T-helper 1 cell treated with Interleukin-12 subunit alpha and Interleukin-12 subunit beta and Interleukin-4 antibody, amounts not matched to agents 30 μg/mL and 1 μg/mL, for 36 hours (primary cell): ENCODE data around the gene PRICKLE4.
"Not testable (repeated sequence)": the region's sequence is repeated elsewhere in the genome, so short reads cannot be mapped to it uniquely, and the experiment has no call there.

Source experiments
- H3K27ac Mint-ChIP-seq: one replicate; pipeline ENCODE4 v1.8.0; 2021; ENCODE audit warnings: mild to moderate bottlenecking, mixed read lengths
- H3K27me3 Mint-ChIP-seq: one replicate; pipeline ENCODE4 v1.8.0; 2021; ENCODE audit warnings: low read depth, mixed read lengths
- H3K36me3 Mint-ChIP-seq: one replicate; pipeline ENCODE4 v1.8.0; 2021; ENCODE audit warnings: low read depth, mixed read lengths
- H3K4me1 Mint-ChIP-seq: one replicate; pipeline ENCODE4 v1.8.0; 2021; ENCODE audit warnings: low read depth, mixed read lengths
- H3K4me3 Mint-ChIP-seq: one replicate; pipeline ENCODE4 v1.8.0; 2021; ENCODE audit warnings: mild to moderate bottlenecking, moderate library complexity, mixed read lengths
- H3K9me3 Mint-ChIP-seq: one replicate; pipeline ENCODE4 v1.8.0; 2021; ENCODE audit warnings: mixed read lengths

Gene PRICKLE4

DNA sequence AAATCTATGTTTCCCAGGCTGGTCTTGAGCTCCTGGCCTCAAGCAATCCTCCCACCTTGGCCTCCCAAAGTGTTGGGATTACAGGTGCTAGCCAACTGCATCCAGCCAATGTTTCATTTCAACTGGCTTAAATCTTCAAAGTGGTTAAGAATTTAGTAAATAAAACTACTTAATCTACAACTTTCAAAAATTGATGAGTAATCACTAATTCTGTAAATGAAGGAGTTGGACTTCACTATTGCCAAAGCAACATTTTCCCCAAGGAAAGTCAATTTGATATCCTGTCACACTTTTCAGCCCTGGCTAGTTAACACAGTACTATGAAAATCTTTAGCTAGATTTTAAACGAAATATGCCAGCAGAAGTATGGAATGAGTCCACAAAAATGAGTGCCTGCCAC is 10.7 kb downstream of the PRICKLE4 start:
- no peak overlapping the region for H3K4me3 Mint-ChIP-seq
- no peaks in the 10 kb centered on the region for H3K9me3 Mint-ChIP-seq
- no peak overlapping the region for H3K27ac Mint-ChIP-seq
- H3K36me3 Mint-ChIP-seq: peaks cover 21% of the 10 kb centered on the region
- H3K27me3 Mint-ChIP-seq: no peaks in the 10 kb centered on the region
- H3K4me1 Mint-ChIP-seq: peaks cover 10% of the 10 kb centered on the region

DNA sequence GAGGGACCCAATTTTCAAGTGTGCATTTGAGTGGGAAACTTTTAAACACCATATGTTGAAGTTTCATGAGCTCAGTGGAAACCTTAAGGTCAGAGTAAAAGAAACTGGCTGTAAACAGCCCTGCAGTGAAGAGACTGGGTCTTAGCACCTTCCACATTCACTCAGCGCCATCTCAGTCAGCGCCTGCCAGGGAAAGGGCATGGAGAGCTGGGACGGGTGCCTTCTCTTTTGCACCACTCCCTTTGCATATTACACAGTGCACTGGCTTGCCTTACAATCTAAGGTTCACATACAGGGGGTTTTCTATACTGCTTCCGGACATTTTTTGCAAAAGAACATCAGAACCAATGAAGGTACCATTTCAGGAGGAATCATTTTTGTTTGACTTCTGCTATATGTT is 11.4 kb downstream of the PRICKLE4 start:
- Mint-ChIP-seq H3K27ac (no peak overlapping the region), H3K27me3 (no peaks in the 10 kb centered on the region)

DNA sequence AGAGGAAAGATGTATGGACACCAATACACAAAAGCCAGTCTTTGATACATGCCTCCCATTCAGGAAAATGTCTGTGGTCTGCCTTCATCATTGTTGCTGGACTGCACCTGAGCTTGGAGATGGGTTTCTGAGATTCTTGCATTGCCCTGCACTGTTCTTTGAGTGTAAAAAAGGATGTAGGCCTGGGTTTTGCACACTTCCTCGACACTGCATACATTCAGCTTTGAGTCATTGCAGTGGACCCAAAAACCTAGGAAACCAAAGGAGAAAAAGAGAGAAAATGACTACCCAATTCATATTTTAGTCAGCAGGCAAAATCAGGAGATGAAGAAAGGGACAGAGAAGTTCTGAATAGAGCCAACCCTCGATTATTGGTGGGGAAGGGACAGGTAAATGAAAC is 15.9 kb downstream of the PRICKLE4 start:
- Mint-ChIP-seq H3K9me3 (no peaks in the 10 kb centered on the region), H3K27ac (no peak overlapping the region), H3K4me3 (no peak overlapping the region), H3K27me3 (no peaks in the 10 kb centered on the region), H3K4me1 (peaks cover 2% of the 10 kb centered on the region), H3K36me3 (peaks cover 11% of the 10 kb centered on the region)

More for the DNA sequence above, 11.4 kb downstream of the PRICKLE4 start:
- H3K9me3 Mint-ChIP-seq: no peaks in the 10 kb centered on the region
- no peak overlapping the region for H3K4me3 Mint-ChIP-seq
- H3K36me3 Mint-ChIP-seq: peaks cover 21% of the 10 kb centered on the region
- peaks cover 12% of the 10 kb centered on the region for H3K4me1 Mint-ChIP-seq

DNA sequence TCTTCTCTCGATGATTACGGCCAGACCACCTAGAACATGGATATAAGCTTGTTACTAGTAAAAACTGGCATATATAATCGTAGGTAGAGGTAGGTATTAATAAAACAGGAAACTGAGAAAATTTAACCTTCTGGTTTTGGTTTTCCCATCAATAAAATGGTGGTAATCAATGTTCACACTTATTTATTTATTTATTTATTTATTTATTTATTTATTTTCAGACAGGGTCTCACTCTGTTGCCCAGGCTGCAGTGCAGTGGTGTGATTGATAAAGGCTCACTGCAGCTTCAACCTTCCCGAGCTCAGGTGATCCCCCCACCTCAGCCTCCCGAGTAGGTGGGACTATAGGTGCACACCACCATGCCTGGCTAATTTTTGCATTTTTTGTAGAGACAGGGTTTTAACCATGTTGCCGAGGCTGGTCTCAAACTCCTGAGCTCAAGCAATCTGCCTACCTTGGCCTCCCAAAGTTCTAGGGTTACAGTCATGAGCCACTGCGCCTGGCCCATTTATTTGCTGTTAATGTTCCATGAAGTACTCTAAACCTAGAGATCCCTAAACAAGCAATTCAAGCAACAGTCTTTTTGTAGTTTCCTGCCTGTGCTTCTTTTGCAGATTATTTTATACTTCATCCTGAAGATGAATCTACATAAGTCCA is 18.4 kb downstream of the PRICKLE4 start:
- peaks cover 2% of the 10 kb centered on the region for H3K4me1 Mint-ChIP-seq
- no peak overlapping the region for H3K27ac Mint-ChIP-seq
- H3K36me3 Mint-ChIP-seq: peaks cover 3% of the 10 kb centered on the region
- H3K9me3 Mint-ChIP-seq: no peaks in the 10 kb centered on the region
- H3K27me3 Mint-ChIP-seq: no peaks in the 10 kb centered on the region
- no peak overlapping the region for H3K4me3 Mint-ChIP-seq

DNA sequence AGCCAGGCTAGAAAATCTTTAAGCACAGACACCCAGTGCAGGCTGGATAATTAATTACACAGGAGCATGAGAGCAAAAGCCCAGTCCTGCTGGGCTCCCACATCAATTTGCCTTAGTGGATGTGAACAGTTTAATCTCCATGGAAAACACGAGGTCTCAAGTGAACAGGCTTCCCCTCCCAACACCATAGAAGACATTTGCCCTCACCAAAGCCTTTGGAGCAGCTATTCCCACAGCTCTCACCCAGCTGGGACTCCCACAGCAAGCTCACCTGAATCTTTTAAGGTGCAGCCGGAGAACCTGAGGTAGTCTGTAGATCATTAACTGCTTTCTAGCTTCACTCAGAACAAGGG is 19.0 kb downstream of the PRICKLE4 start:
- Mint-ChIP-seq H3K4me1 (peaks cover 2% of the 10 kb centered on the region), H3K27me3 (no peaks in the 10 kb centered on the region), H3K9me3 (no peaks in the 10 kb centered on the region), H3K4me3 (no peak overlapping the region), H3K36me3 (peaks cover 3% of the 10 kb centered on the region), H3K27ac (no peak overlapping the region)

DNA sequence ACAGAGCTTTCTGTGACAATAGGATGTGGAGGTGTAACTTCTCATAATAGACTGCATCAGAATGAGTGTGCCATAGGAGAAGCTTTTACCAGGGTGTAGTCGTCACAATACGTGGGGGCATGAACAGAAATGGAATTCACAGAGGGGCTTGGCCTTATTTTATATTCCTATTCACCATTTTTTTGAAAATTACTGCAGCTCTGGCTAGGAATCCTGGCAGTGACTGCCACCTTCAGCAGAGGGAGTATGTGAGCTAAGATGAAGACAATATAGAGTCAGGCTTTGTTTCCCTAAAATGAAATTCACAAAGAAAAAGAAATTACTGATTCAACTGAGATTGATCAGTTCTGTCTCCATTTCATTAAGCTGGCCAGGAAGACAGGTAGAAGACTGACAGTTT is 20.8 kb downstream of the PRICKLE4 start:
- no peak overlapping the region for H3K4me3 Mint-ChIP-seq
- H3K27ac Mint-ChIP-seq: no peak overlapping the region
- peaks cover 2% of the 10 kb centered on the region for H3K4me1 Mint-ChIP-seq
- H3K27me3 Mint-ChIP-seq: no peaks in the 10 kb centered on the region
- peaks cover 3% of the 10 kb centered on the region for H3K36me3 Mint-ChIP-seq
- no peaks in the 10 kb centered on the region for H3K9me3 Mint-ChIP-seq

DNA sequence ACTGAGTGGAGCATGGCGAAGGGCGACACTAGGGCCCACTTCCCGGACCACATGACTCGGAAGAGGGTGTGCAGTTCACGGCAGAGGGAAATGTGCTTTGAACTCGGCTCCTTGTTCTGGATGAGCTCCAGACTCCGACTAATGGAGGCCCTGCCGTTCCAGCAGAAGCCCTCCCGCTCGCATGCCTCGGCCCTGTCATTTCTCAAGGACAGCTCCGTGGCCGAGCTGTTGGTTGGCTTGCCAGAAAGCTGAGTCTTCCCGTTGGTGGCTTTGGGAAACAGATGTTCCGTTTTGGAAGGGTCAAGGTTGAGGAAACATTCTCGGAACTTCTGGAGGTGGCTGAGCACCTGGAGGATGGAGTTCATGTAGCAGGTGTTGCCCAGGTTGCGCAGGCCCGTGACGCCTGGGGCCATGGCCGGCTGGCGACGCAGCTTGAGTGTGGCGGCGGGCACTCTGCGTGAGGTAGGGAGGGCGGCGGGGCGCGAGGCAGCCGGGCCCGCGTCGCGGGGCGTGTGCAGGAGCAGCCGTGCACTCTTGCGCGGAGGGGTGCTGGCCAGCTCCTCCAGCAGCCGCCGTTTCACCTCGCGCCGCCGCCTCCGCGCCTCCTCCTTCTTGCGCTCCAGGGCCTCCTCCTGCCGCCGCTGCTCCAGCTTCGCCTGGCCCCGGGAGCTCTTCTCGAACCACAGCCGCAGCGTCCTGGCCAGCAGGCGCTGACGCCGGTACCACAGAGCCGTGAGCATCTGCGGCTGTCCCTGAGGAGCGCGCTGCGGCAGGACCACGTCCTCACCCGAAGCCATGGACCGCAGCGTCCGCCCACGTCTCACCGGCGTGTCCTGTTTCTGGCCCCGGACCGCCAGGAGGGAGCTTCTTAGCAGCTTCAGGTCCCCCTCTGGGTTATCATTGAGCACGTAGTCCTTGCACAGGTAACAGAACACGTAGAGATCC is 25.5 kb downstream of the PRICKLE4 start:
- Mint-ChIP-seq H3K36me3 (no peaks in the 10 kb centered on the region), H3K27ac (no peak overlapping the region)

DNA sequence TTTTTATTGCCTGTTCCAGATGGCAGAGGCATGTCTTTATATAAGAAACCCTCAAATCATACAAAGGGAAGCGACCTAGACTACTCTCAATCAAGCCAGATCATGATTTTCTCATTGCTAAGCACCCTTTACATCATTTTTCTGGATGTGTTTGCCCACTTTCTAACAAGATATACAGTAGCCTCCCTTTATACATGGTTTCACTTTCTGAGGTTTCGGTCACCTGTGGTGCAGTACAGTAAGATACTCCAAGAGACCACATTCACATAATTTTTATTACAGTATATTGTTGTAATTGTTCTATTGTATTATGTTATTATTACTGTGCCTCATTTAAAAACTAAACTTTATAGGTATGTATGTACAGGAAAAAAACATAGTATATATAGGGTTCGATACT is 30.5 kb downstream of the PRICKLE4 start:
- Mint-ChIP-seq H3K27ac (no peak overlapping the region), H3K9me3 (no peaks in the 10 kb centered on the region), H3K4me1 (peaks cover 2% of the 10 kb centered on the region), H3K36me3 (no peaks in the 10 kb centered on the region), H3K4me3 (no peak overlapping the region), H3K27me3 (no peaks in the 10 kb centered on the region)

More for the DNA sequence above, 25.5 kb downstream of the PRICKLE4 start:
- Mint-ChIP-seq H3K27me3 (no peaks in the 10 kb centered on the region), H3K4me1 (no peaks in the 10 kb centered on the region), H3K9me3 (no peaks in the 10 kb centered on the region), H3K4me3 (no peak overlapping the region)

DNA sequence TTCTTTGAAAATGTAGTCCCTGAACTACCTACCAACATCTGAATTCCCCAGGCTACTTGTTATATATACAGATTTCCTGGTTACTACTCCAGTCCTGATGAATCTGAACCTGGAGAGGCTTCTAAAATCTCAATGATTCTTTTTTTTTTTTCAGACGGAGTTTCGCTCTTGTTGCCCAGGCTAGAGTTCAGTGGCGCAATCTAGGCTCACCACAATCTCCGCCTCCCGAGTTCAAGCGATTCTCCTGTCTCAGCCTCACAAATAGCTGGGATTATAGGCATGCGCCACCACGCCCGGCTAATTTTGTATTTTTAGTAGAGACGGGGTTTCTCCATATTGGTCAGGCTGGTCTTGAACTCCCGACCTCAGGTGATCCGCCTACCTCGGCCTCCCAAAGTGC is 31.4 kb downstream of the PRICKLE4 start:
- not testable (repeated sequence) for H3K27ac Mint-ChIP-seq, H3K36me3 Mint-ChIP-seq, H3K9me3 Mint-ChIP-seq, H3K27me3 Mint-ChIP-seq, H3K4me1 Mint-ChIP-seq, H3K4me3 Mint-ChIP-seq

DNA sequence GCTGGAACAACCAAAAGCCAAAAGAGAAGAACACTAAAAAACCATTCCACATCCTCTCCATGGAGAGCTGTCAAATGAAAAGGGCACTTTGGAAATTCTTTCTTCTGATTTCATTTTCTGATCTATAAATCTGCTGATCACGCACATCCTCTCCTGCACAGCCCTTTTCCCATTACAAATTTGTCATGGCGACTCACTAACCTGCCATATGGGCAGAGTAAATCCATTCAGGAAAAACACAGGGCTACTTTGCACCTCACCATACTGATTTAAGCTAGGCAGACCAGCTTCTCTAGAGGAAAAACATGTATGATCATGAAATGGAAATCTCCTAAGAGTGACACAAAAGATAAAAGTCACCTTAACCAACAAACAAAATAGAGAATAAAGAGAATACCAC is 32.9 kb downstream of the PRICKLE4 start:
- H3K27me3 Mint-ChIP-seq: no peaks in the 10 kb centered on the region
- peaks cover 4% of the 10 kb centered on the region for H3K4me1 Mint-ChIP-seq
- no peaks in the 10 kb centered on the region for H3K36me3 Mint-ChIP-seq
- H3K4me3 Mint-ChIP-seq: no peak overlapping the region
- H3K9me3 Mint-ChIP-seq: no peaks in the 10 kb centered on the region
- H3K27ac Mint-ChIP-seq: no peak overlapping the region

DNA sequence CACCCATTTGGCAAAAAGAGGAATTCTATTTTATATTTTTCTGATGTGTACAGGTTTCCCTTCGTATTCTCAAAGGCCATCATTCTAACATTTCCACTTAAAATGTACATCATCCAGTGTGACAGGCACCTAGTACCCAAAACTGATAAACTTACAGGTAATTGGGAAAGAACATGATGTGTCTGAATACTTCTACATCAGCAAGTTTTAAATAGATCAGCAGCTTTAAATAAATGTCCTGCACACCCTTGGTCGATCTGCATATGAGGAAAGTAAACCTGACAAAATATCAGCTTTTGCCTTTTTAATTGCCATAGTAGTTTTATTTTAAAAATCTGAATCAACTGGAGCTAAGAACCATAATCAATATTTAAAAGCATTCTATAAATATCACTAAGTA is 33.4 kb downstream of the PRICKLE4 start:
- no peak overlapping the region for H3K27ac Mint-ChIP-seq

DNA sequence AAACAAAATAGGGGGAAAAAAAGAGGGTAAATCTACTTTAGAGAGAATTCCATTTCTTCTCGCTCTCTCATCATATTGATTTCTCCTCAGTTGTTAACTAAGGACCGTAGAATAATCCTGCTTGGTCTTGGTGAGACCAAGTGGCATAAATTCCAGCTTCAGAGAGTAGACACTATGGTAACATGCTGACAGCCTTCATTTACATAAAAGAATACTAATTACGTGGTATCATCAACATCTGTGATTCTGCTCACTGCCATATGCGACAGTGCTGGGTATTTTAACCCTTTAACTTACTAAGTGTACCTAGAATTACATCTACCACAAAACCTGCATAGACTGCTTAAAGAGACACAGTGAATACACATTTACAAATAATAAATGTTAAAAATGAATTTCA is 34.0 kb downstream of the PRICKLE4 start:
- Mint-ChIP-seq H3K4me1 (peaks cover 4% of the 10 kb centered on the region), H3K27me3 (no peaks in the 10 kb centered on the region), H3K9me3 (no peaks in the 10 kb centered on the region), H3K4me3 (no peak overlapping the region), H3K36me3 (no peaks in the 10 kb centered on the region), H3K27ac (no peak overlapping the region)

More for the DNA sequence above, 33.4 kb downstream of the PRICKLE4 start:
- H3K27me3 Mint-ChIP-seq: no peaks in the 10 kb centered on the region
- H3K36me3 Mint-ChIP-seq: no peaks in the 10 kb centered on the region
- H3K4me1 Mint-ChIP-seq: peaks cover 4% of the 10 kb centered on the region
- no peaks in the 10 kb centered on the region for H3K9me3 Mint-ChIP-seq
- H3K4me3 Mint-ChIP-seq: no peak overlapping the region

DNA sequence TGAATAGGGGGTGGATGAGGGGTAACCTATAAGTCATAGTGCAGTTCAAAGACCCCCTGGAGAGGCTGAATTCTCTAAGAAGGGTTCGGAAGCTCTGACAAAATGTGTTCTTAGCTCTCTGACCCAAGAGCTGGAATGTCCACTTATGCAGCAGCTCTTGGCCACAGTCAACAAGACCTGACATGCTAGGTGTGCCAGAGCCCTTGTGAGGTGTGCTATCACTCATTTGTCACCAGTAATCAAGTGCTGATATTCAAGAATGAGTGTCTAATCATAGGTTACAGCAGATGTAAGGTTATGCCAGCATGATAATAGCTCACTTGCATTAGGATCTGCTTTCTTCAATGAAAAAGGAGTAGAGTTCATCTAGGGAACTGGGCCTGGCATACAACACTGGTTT is 35.0 kb downstream of the PRICKLE4 start:
- Mint-ChIP-seq H3K27me3 (no peaks in the 10 kb centered on the region), H3K27ac (no peak overlapping the region), H3K4me3 (no peak overlapping the region), H3K9me3 (no peaks in the 10 kb centered on the region), H3K4me1 (peaks cover 4% of the 10 kb centered on the region), H3K36me3 (no peaks in the 10 kb centered on the region)

DNA sequence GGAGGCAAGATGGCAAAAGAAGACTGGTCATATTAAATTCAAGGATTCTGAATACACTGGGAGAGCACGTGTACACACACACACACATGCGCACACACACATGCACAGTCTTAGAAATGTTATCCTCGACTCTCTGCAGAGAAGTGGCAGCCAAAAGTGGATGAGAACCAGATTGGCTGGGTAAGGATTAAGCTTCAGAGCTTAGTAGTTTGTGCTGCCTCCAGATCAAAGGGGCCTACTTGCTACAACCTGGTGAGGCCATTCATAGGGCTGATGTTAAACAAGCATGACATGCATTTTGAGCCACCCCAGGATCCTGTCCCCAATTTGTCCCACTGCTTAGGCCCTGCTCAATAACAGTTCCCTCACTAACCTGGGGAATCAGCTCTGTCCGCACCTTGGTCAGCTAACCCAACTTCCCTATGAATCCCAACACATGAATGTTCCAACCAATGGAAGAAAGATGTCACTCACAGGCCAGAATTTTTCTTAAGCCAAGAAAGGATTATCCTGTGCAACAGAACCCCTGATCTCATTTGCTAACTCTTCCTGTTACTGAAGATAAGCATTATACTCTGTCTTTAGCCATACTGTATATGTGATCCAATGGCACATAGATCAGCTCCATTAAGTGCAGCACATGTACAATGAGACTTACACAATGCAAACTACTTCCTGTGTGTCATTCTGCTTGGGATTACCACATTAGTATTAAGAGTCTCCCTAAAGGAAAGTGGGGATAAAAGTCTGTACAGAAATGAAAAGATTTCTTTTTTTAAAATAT is 37.9 kb downstream of the PRICKLE4 start:
- Mint-ChIP-seq H3K27ac (no peak overlapping the region), H3K9me3 (no peaks in the 10 kb centered on the region), H3K27me3 (no peaks in the 10 kb centered on the region), H3K4me1 (peaks cover 4% of the 10 kb centered on the region), H3K4me3 (no peak overlapping the region), H3K36me3 (no peaks in the 10 kb centered on the region)
